Thyroid gland (tissue), 4 donors: ENCODE measurements around the gene SETD7.

Source experiments
- CTCF ChIP-seq, 6 experiments: fragments of 200-600 bp in 3 of 6; fragments of 450-650 bp in 3 of 6; sonication (generic) in 3 of 6; IDR thresholded peaks; one replicate each; pipeline ENCODE4 v1.5.1; 2016 to 2019; ENCODE audit warnings: antibody characterized with exemption in 6 of 6, mild to moderate bottlenecking in 2 of 6, inconsistent platforms in 1 of 6, moderate library complexity in 1 of 6
- POLR2A ChIP-seq, 2 donors: fragments of 450-650 bp; IDR thresholded peaks; one replicate each; pipeline ENCODE4 v1.6.1; 2017; ENCODE audit warnings: antibody characterized with exemption in 2 of 2, mild to moderate bottlenecking in 2 of 2, moderate library complexity in 1 of 2

GRCh38 chr4:139454111-139455045, 101.6 kb downstream of the SETD7 start, which contains the start of gene RAB33B:
- TF ChIP-seq CTCF (IDR thresholded peaks at IDR 0.05), result no peak
- peak; percentile 69 to 87 for TF ChIP-seq POLR2A (IDR thresholded peaks at IDR 0.05)
